Endodermal cell (in vitro differentiated cells): ENCODE results near the gene PSMD12. TPM values are rescaled to one million over a fixed set of nuclear protein-coding genes. Genes with fewer than 3 reads are reported as not detected.
"Not testable (repeated sequence)": the region's sequence is repeated elsewhere in the genome, so short reads cannot be mapped to it uniquely, and the experiment has no call there.

Experiments
- DNase-seq: peaks from one replicate; pipeline ENCODE4 v3.0.0-alpha.2; 2017
- H3K27ac ChIP-seq: 2 replicates; pipeline ENCODE4 v1.5.1; 2013; ENCODE audit warnings: mild to moderate bottlenecking, low read depth, low read length, moderate library complexity
- H3K27me3 ChIP-seq: 2 replicates; pipeline ENCODE4 v1.6.1; 2013; ENCODE audit warnings: mild to moderate bottlenecking, low read length, moderate library complexity; ENCODE audit not compliant: insufficient read depth, control insufficient read depth, poor library complexity, severe bottlenecking
- H3K36me3 ChIP-seq: 2 replicates; pipeline ENCODE4 v1.7.0; 2013; ENCODE audit warnings: mild to moderate bottlenecking, low read length, moderate library complexity; ENCODE audit not compliant: control insufficient read depth, insufficient read depth
- H3K4me1 ChIP-seq: one replicate; pipeline ENCODE4 v1.7.0; 2013; ENCODE audit warnings: low read length; ENCODE audit not compliant: control insufficient read depth, insufficient read depth
- H3K4me3 ChIP-seq: 2 replicates; pipeline ENCODE4 v1.5.1; 2013; ENCODE audit warnings: mild to moderate bottlenecking, low read length, moderate library complexity
- H3K9ac ChIP-seq: 2 replicates; pipeline ENCODE4 v1.6.1; 2013; ENCODE audit warnings: mild to moderate bottlenecking, low read length, moderate library complexity; ENCODE audit not compliant: poor library complexity, severe bottlenecking; ENCODE audit errors: extremely low read depth
- H3K9me3 ChIP-seq: 2 replicates; pipeline ENCODE4 v1.6.1; 2013; ENCODE audit warnings: mild to moderate bottlenecking, low read length, moderate library complexity; ENCODE audit not compliant: control insufficient read depth
- H3K27ac Mint-ChIP-seq: 2 replicates; pipeline ENCODE4 v1.8.0; 2020; ENCODE audit warnings: mixed read lengths
- H3K27me3 Mint-ChIP-seq: 2 replicates; pipeline ENCODE4 v1.8.0; 2021; ENCODE audit warnings: mild to moderate bottlenecking, mixed read lengths; ENCODE audit not compliant: insufficient read depth
- H3K36me3 Mint-ChIP-seq: 2 replicates; pipeline ENCODE4 v1.8.0; 2020; ENCODE audit warnings: low read depth, mixed read lengths
- H3K4me1 Mint-ChIP-seq: 2 replicates; pipeline ENCODE4 v1.8.0; 2020; ENCODE audit warnings: mixed read lengths
- H3K4me3 Mint-ChIP-seq: 2 replicates; pipeline ENCODE4 v1.8.0; 2020; ENCODE audit warnings: mild to moderate bottlenecking, moderate library complexity, mixed read lengths
- H3K9me3 Mint-ChIP-seq: 2 replicates; pipeline ENCODE4 v1.8.0; 2020; ENCODE audit warnings: mild to moderate bottlenecking, mixed read lengths
- WGBS, 2 experiments: methylation state at CpG; one replicate each; pipeline versions ENCODE4 v1.1.5 to v1.1.7; 2013; ENCODE audit warnings: missing lambda C conversion rate in 2 of 2, mixed read lengths in 1 of 2; ENCODE audit not compliant: insufficient coverage in 1 of 2, insufficient read length in 1 of 2; 5-methylcytosine and 5-hydroxymethylcytosine counted together
- total RNA-seq, 2 donors: library from RNA; stranded (reverse); fragmentation: NEBNext Ultra II Directional in 1 of 2; extraction: Animal tissue kit (Norgen Biotek cat#: 25700) in 1 of 2; gene quantifications; 2 replicates in 1 of 2; 3 replicates in 1 of 2; pipeline ENCODE4 v1.2.1, GENCODE V29; 2021
- TF ChIP-seq, protein P1 (sequence below): fragments of 200-600 bp; sonication (generic); conservative IDR thresholded peaks from 2 replicates; pipeline ENCODE4 v1.5.0; 2021; ENCODE audit warnings: antibody characterized with exemption, mild to moderate bottlenecking

PSMD12 gene
- total RNA-seq, 2 donors from 2014 or later, result 70.9 to 71.7 TPM

GRCh38 chr17:67347826-67348225, 18.6 kb downstream of the PSMD12 start:
- no peak overlapping the region for H3K9ac ChIP-seq
- Mint-ChIP-seq H3K27me3 (no peaks in the 10 kb centered on the region), H3K9me3 (no peaks in the 10 kb centered on the region), H3K27ac (no peak overlapping the region), H3K4me3 (no peak overlapping the region), H3K4me1 (no peaks in the 10 kb centered on the region), H3K36me3 (peaks cover 82% of the 10 kb centered on the region)
- H3K4me3 ChIP-seq, result no peak overlapping the region
- H3K4me1 ChIP-seq, result no peaks in the 10 kb centered on the region
- WGBS, 2 experiments, result 96% methylated on average over 3 of the region's 3 CpGs; no CpG with 5 or more reads in 1 of the 2 experiments
- no peak for DNase-seq
- H3K9me3 ChIP-seq, result peaks cover 10% of the 10 kb centered on the region
- no peak overlapping the region for H3K27ac ChIP-seq
- H3K36me3 ChIP-seq, result peaks cover 89% of the 10 kb centered on the region
- no peaks in the 10 kb centered on the region for H3K27me3 ChIP-seq
- TF ChIP-seq, protein P1, sequence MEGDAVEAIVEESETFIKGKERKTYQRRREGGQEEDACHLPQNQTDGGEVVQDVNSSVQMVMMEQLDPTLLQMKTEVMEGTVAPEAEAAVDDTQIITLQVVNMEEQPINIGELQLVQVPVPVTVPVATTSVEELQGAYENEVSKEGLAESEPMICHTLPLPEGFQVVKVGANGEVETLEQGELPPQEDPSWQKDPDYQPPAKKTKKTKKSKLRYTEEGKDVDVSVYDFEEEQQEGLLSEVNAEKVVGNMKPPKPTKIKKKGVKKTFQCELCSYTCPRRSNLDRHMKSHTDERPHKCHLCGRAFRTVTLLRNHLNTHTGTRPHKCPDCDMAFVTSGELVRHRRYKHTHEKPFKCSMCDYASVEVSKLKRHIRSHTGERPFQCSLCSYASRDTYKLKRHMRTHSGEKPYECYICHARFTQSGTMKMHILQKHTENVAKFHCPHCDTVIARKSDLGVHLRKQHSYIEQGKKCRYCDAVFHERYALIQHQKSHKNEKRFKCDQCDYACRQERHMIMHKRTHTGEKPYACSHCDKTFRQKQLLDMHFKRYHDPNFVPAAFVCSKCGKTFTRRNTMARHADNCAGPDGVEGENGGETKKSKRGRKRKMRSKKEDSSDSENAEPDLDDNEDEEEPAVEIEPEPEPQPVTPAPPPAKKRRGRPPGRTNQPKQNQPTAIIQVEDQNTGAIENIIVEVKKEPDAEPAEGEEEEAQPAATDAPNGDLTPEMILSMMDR, result no peak

DNA sequence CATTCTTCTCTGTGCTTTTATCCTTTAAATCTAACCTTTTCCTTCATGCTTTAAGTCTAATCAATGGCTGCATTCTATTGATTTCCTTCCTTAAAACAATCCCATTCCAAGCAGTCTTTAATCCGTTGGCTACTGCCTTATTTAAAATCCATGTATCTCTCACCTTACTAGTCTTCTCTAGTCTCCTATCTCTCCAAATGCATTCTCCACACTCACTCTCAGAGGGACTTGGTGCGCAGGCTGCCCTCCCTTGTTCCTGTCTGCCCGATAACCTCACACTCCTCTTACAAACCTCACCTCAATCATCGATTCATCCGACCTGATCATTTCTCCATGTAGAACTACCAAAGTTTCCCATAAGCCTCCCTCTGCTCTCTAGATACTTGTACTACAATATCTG, 23.1 kb downstream of the PSMD12 start:
- Histone ChIP-seq H3K9ac (no peak overlapping the region), H3K4me1 (no peaks in the 10 kb centered on the region), H3K36me3 (peaks cover 93% of the 10 kb centered on the region), H3K27me3 (no peaks in the 10 kb centered on the region), H3K4me3 (no peak overlapping the region), H3K9me3 (peaks cover 4% of the 10 kb centered on the region), H3K27ac (no peak overlapping the region)
- peaks cover 82% of the 10 kb centered on the region for H3K36me3 Mint-ChIP-seq
- 95 to 100% methylated on average over 5 of the region's 5 CpGs for WGBS, 2 experiments
- peaks cover 4% of the 10 kb centered on the region for H3K9me3 Mint-ChIP-seq
- no peak overlapping the region for H3K27ac Mint-ChIP-seq
- DNase-seq, result no peak
- H3K4me1 Mint-ChIP-seq, result peaks cover 2% of the 10 kb centered on the region
- TF ChIP-seq, protein P1, result no peak
- H3K4me3 Mint-ChIP-seq, result no peak overlapping the region
- no peaks in the 10 kb centered on the region for H3K27me3 Mint-ChIP-seq

GRCh38 chr17:67338353-67338752, 28.0 kb downstream of the PSMD12 start:
- H3K4me1 Mint-ChIP-seq, result peaks cover 17% of the 10 kb centered on the region
- H3K27me3 Mint-ChIP-seq, H3K9me3 ChIP-seq, H3K4me3 Mint-ChIP-seq, H3K9ac ChIP-seq, H3K4me1 ChIP-seq, H3K27ac Mint-ChIP-seq, DNase-seq, H3K27me3 ChIP-seq, H3K27ac ChIP-seq, H3K4me3 ChIP-seq: not testable (repeated sequence)
- H3K9me3 Mint-ChIP-seq, result peaks cover 16% of the 10 kb centered on the region
- peaks cover 57% of the 10 kb centered on the region for H3K36me3 ChIP-seq
- WGBS, 2 experiments, result 95 to 100% methylated on average over 3 to 6 of the region's 7 CpGs
- H3K36me3 Mint-ChIP-seq, result peaks cover 52% of the 10 kb centered on the region

- H3K4me1 Mint-ChIP-seq, result peaks cover 23% of the 10 kb centered on the region
Observed at GRCh38 chr17:67336859-67337258, 29.5 kb downstream of the PSMD12 start.

More at GRCh38 chr17:67336859-67337258, 29.5 kb downstream of the PSMD12 start:
- H3K27ac Mint-ChIP-seq, result no peak overlapping the region
- no peak overlapping the region for H3K4me3 Mint-ChIP-seq
- peaks cover 20% of the 10 kb centered on the region for H3K9me3 Mint-ChIP-seq
- TF ChIP-seq, protein P1, result no peak
- Histone ChIP-seq H3K36me3 (peaks cover 42% of the 10 kb centered on the region), H3K9ac (no peak overlapping the region), H3K27me3 (no peaks in the 10 kb centered on the region), H3K4me3 (no peak overlapping the region), H3K4me1 (peaks cover 4% of the 10 kb centered on the region), H3K9me3 (no peaks in the 10 kb centered on the region), H3K27ac (no peak overlapping the region)
- no peak for DNase-seq
- H3K36me3 Mint-ChIP-seq, result peaks cover 41% of the 10 kb centered on the region
- H3K27me3 Mint-ChIP-seq, result no peaks in the 10 kb centered on the region
- WGBS, 2 experiments, result 93% methylated on average over 12 of the region's 12 CpGs
